ENCODE measurements around the gene C1orf74. TPM values are rescaled to one million over a fixed set of nuclear protein-coding genes. Genes with fewer than 3 reads are reported as not detected.

C1orf74 gene
- total RNA-seq, 3 donors from 2014 or later (not counting 1 experiment from before 2014, with no cell fraction given), result 0.75 to 0.88 (median 0.80) TPM

- TF ChIP-seq CTCF (IDR thresholded peaks at IDR 0.05), result no peak
- intact Hi-C loops (cut with micrococcal nuclease), result no loop called here
- WGBS (ENCODE audit: insufficient coverage), result 81% methylated on average over 1 of the region's 1 CpG
- H3K9me3 Mint-ChIP-seq, result no peaks in the 10 kb centered on the region
- ATAC-seq (no peak), DNase-seq (no peak)
- no peak overlapping the region for H3K4me3 Mint-ChIP-seq
- H3K27me3 ChIP-seq (ENCODE audit: control insufficient read depth, insufficient read depth, low read length), result no peaks in the 10 kb centered on the region
- H3K4me1 Mint-ChIP-seq, result peaks cover 22 to 31% of the 10 kb centered on the region in 2 donors
- peaks cover 75% of the 10 kb centered on the region for H3K36me3 ChIP-seq (ENCODE audit: control insufficient read depth, insufficient read depth, low read length)
- H3K36me3 Mint-ChIP-seq, result peaks cover 40% of the 10 kb centered on the region
- H3K4me1 ChIP-seq (ENCODE audit: control insufficient read depth, insufficient read depth, low read length), result peaks cover 31% of the 10 kb centered on the region
- no peak overlapping the region for H3K4me3 ChIP-seq (ENCODE audit: low read length)
- H3K9me3 ChIP-seq (ENCODE audit: control insufficient read depth, insufficient read depth, low read length), result no peaks in the 10 kb centered on the region
- no peaks in the 10 kb centered on the region for H3K27me3 Mint-ChIP-seq (ENCODE audit: low read depth in 2 of 2)
- H3K27ac ChIP-seq (ENCODE audit: low read length), result no peak overlapping the region
- no peak overlapping the region for H3K27ac Mint-ChIP-seq
These were observed 9.8 kb downstream of the C1orf74 start for GRCh38 chr1:209774592-209774991.

DNA sequence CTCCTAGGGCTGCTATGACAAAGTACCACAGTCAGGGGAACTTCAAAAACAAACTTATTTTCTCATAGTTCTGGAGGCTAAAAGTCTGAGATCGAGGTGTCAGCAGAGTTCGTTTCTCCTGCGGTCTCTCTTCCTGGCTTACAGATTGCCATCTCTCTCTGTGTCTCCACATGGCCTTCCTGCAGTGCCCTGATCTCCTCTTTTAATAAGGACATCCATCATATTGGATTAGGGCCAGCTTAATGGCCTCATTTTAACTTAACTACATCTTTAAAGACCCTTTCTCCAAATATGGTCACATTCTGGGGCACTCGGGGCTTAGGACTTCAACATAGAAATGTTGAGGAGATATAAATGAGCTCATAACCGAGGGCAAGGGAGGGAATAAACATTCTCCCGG, 12.2 kb downstream of the C1orf74 start:
- H3K4me1 Mint-ChIP-seq, result peaks cover 26 to 40% of the 10 kb centered on the region in 2 donors
- H3K27me3 ChIP-seq (ENCODE audit: control insufficient read depth, insufficient read depth, low read length), result no peaks in the 10 kb centered on the region
- H3K36me3 Mint-ChIP-seq, result peaks cover 17% of the 10 kb centered on the region
- H3K4me3 Mint-ChIP-seq, result no peak overlapping the region
- no peaks in the 10 kb centered on the region for H3K9me3 ChIP-seq (ENCODE audit: control insufficient read depth, insufficient read depth, low read length)
- H3K4me1 ChIP-seq (ENCODE audit: control insufficient read depth, insufficient read depth, low read length), result peaks cover 44% of the 10 kb centered on the region
- H3K27ac ChIP-seq (ENCODE audit: low read length), result peak overlapping the region; percentile 12
- peaks cover 54% of the 10 kb centered on the region for H3K36me3 ChIP-seq (ENCODE audit: control insufficient read depth, insufficient read depth, low read length)
- H3K27me3 Mint-ChIP-seq (ENCODE audit: low read depth in 2 of 2), result no peaks in the 10 kb centered on the region
- intact Hi-C loops (cut with micrococcal nuclease), result no loop called here
- no peaks in the 10 kb centered on the region for H3K9me3 Mint-ChIP-seq
- H3K27ac Mint-ChIP-seq, result no peak overlapping the region
- WGBS (ENCODE audit: insufficient coverage), result 42% methylated on average over 6 of the region's 6 CpGs
- ATAC-seq (no peak), DNase-seq (peak in 1 of 2 donors; percentile 16)
- H3K4me3 ChIP-seq (ENCODE audit: low read length), result no peak overlapping the region
- TF ChIP-seq CTCF (IDR thresholded peaks at IDR 0.05), result no peak

GRCh38 chr1:209770636-209771415, 13.5 kb downstream of the C1orf74 start:
- no peak overlapping the region for H3K27ac Mint-ChIP-seq
- no peaks in the 10 kb centered on the region for H3K27me3 ChIP-seq (ENCODE audit: control insufficient read depth, insufficient read depth, low read length)
- H3K4me3 ChIP-seq (ENCODE audit: low read length), result peak overlapping the region; percentile 66
- TF ChIP-seq CTCF (IDR thresholded peaks at IDR 0.05), result no peak
- DNase-seq, result no peak
- no peak overlapping the region for H3K27ac ChIP-seq (ENCODE audit: low read length)
- H3K4me1 ChIP-seq (ENCODE audit: control insufficient read depth, insufficient read depth, low read length), result peaks cover 51% of the 10 kb centered on the region
- 96% methylated on average over 17 of the region's 17 CpGs for WGBS (ENCODE audit: insufficient coverage)
- peaks cover 39 to 53% of the 10 kb centered on the region in 2 donors for H3K4me1 Mint-ChIP-seq
- H3K9me3 Mint-ChIP-seq, result no peaks in the 10 kb centered on the region
- no peak for ATAC-seq
- H3K9me3 ChIP-seq (ENCODE audit: control insufficient read depth, insufficient read depth, low read length), result no peaks in the 10 kb centered on the region
- H3K36me3 Mint-ChIP-seq, result peaks cover 16% of the 10 kb centered on the region
- no peaks in the 10 kb centered on the region for H3K27me3 Mint-ChIP-seq (ENCODE audit: low read depth in 2 of 2)
- peaks cover 51% of the 10 kb centered on the region for H3K36me3 ChIP-seq (ENCODE audit: control insufficient read depth, insufficient read depth, low read length)
- intact Hi-C loops (cut with micrococcal nuclease), result no loop called here
- no peak overlapping the region for H3K4me3 Mint-ChIP-seq
